ENCODE results near the gene STK32A. TPM values are rescaled to one million over a fixed set of nuclear protein-coding genes. Genes with fewer than 3 reads are reported as not detected.

STK32A gene
- total and polyA plus RNA-seq, 4 donors: 0.03 to 0.17 (median 0.09) TPM

- Histone ChIP-seq H3K36me3 (ENCODE audit: control insufficient read depth in 4 of 4, insufficient read depth in 3 of 4, low read depth in 1 of 4, low read length in 3 of 4) (no peaks in the 10 kb centered on the region), H3K4me3 (ENCODE audit: low read depth in 1 of 3, low read length in 3 of 3) (no peak overlapping the region), H3K27me3 (ENCODE audit: control insufficient read depth in 4 of 4, insufficient read depth in 4 of 4, low read length in 3 of 4) (peaks cover 0 to 3% (median 0%) of the 10 kb centered on the region in 4 donors), H3K9ac (ENCODE audit: low read depth in 1 of 2, low read length in 2 of 2) (no peak overlapping the region), H3K27ac (ENCODE audit: low read depth in 1 of 2, low read length in 2 of 2) (no peak overlapping the region), H3K9me3 (ENCODE audit: control insufficient read depth in 4 of 4, low read length in 3 of 4) (no peaks in the 10 kb centered on the region), H3K4me1 (ENCODE audit: control insufficient read depth in 4 of 4, insufficient read depth in 4 of 4, low read length in 3 of 4) (no peaks in the 10 kb centered on the region)
- TF ChIP-seq TAF1 (conservative IDR thresholded peaks at IDR 0.05) (no peak), JUND (IDR thresholded peaks at IDR 0.05) (no peak), FOXA2 (IDR thresholded peaks at IDR 0.05) (no peak), RXRA (IDR thresholded peaks at IDR 0.05) (no peak), RAD21 (IDR thresholded peaks at IDR 0.05) (no peak), SP1 (IDR thresholded peaks at IDR 0.05) (no peak), HNF4A (conservative IDR thresholded peaks at IDR 0.05) (no peak), EGR1 (IDR thresholded peaks at IDR 0.05; ENCODE audit: low read depth in 2 of 2) (no peak), YY1 (IDR thresholded peaks at IDR 0.05) (no peak), NR2F2 (IDR thresholded peaks at IDR 0.05) (no peak), REST (IDR thresholded peaks at IDR 0.05) (no peak), FOXA1 (IDR thresholded peaks at IDR 0.05) (no peak), HNF4G (IDR thresholded peaks at IDR 0.05) (no peak)
- TF ChIP-seq, protein P1, sequence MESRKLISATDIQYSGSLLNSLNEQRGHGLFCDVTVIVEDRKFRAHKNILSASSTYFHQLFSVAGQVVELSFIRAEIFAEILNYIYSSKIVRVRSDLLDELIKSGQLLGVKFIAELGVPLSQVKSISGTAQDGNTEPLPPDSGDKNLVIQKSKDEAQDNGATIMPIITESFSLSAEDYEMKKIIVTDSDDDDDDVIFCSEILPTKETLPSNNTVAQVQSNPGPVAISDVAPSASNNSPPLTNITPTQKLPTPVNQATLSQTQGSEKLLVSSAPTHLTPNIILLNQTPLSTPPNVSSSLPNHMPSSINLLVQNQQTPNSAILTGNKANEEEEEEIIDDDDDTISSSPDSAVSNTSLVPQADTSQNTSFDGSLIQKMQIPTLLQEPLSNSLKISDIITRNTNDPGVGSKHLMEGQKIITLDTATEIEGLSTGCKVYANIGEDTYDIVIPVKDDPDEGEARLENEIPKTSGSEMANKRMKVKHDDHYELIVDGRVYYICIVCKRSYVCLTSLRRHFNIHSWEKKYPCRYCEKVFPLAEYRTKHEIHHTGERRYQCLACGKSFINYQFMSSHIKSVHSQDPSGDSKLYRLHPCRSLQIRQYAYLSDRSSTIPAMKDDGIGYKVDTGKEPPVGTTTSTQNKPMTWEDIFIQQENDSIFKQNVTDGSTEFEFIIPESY (IDR thresholded peaks at IDR 0.05): no peak
- TF ChIP-seq, protein P2, sequence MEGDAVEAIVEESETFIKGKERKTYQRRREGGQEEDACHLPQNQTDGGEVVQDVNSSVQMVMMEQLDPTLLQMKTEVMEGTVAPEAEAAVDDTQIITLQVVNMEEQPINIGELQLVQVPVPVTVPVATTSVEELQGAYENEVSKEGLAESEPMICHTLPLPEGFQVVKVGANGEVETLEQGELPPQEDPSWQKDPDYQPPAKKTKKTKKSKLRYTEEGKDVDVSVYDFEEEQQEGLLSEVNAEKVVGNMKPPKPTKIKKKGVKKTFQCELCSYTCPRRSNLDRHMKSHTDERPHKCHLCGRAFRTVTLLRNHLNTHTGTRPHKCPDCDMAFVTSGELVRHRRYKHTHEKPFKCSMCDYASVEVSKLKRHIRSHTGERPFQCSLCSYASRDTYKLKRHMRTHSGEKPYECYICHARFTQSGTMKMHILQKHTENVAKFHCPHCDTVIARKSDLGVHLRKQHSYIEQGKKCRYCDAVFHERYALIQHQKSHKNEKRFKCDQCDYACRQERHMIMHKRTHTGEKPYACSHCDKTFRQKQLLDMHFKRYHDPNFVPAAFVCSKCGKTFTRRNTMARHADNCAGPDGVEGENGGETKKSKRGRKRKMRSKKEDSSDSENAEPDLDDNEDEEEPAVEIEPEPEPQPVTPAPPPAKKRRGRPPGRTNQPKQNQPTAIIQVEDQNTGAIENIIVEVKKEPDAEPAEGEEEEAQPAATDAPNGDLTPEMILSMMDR (IDR thresholded peaks at IDR 0.05; ENCODE audit: low read depth, low read length, missing input control): no peak
- TF ChIP-seq, protein P3, sequence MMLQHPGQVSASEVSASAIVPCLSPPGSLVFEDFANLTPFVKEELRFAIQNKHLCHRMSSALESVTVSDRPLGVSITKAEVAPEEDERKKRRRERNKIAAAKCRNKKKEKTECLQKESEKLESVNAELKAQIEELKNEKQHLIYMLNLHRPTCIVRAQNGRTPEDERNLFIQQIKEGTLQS (IDR thresholded peaks at IDR 0.05): no peak
- WGBS: 73% methylated on average over 1 of the region's 1 CpG
- DNase-seq (ENCODE audit: low spot score): no peak
Measured at GRCh38 chr5:147276497-147276896, 41.7 kb downstream of the STK32A start.

- H3K4me3 ChIP-seq (ENCODE audit: low read depth in 1 of 3, low read length in 3 of 3): no peak overlapping the region
- H3K36me3 ChIP-seq (ENCODE audit: control insufficient read depth in 4 of 4, insufficient read depth in 3 of 4, low read depth in 1 of 4, low read length in 3 of 4): no peaks in the 10 kb centered on the region
- H3K9me3 ChIP-seq (ENCODE audit: control insufficient read depth in 4 of 4, low read length in 3 of 4): peaks cover 0 to 4% (median 0%) of the 10 kb centered on the region in 4 donors
- no peak overlapping the region for H3K9ac ChIP-seq (ENCODE audit: low read depth in 1 of 2, low read length in 2 of 2)
- H3K27ac ChIP-seq (ENCODE audit: low read depth in 1 of 2, low read length in 2 of 2): no peak overlapping the region
- no peaks in the 10 kb centered on the region for H3K27me3 ChIP-seq (ENCODE audit: control insufficient read depth in 4 of 4, insufficient read depth in 4 of 4, low read length in 3 of 4)
- DNase-seq (ENCODE audit: low spot score): no peak
- H3K4me1 ChIP-seq (ENCODE audit: control insufficient read depth in 4 of 4, insufficient read depth in 4 of 4, low read length in 3 of 4): no peaks in the 10 kb centered on the region
- WGBS: 87% methylated on average over 1 of the region's 1 CpG
- TF ChIP-seq JUND (IDR thresholded peaks at IDR 0.05): no peak
- no peak for TF ChIP-seq MAX (IDR thresholded peaks at IDR 0.05)
Measured at GRCh38 chr5:147286296-147286695, 51.5 kb downstream of the STK32A start.

Measured in liver (tissue), 9 donors.